GM21447 (cell line): Measurements from ENCODE around the gene FANCI.

Experiments used
- ATAC-seq: cut with Tn5 transposase; IDR thresholded peaks from one replicate; pipeline ENCODE4 v1.9.1; 2021; ENCODE audit not compliant: unreplicated experiment

Gene FANCI

DNA sequence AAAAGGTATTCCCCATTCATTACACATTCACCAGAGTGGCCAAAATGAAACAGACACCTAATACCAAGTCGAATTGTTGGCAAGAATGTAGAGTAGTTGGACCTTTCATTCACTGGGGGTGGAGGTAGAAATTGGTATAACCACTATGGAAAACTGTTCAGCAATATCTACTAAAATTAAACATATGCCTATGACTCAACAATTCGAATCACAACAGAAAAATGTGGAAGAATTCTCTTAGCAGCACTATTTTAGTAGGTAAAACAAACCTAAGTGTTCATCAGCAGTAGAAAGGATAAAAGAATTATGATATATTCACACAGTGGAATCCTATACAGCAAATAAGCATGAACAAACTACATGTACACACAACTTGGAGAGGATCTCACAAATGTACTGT, 60.2 kb downstream of the FANCI start:
- no peak for ATAC-seq

DNA sequence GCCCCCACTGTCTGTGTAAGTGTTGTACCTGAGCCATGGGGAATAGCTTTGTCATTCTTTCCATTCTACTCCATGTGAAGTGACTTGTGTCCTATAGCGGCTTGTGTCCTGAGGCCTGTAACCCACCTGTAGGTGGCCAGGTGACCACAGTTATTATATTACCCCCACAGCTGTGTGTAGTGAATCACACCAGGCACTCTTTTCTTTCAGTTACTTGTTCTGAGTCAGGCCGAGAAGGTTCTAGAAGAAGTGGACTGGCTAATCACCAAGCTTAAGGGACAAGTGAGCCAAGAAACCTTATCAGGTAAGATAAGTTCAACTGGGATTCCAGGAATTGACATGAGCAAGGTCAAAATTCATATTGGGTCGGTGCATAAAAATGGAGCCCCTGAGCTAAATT, 61.6 kb downstream of the FANCI start:
- no peak for ATAC-seq

DNA sequence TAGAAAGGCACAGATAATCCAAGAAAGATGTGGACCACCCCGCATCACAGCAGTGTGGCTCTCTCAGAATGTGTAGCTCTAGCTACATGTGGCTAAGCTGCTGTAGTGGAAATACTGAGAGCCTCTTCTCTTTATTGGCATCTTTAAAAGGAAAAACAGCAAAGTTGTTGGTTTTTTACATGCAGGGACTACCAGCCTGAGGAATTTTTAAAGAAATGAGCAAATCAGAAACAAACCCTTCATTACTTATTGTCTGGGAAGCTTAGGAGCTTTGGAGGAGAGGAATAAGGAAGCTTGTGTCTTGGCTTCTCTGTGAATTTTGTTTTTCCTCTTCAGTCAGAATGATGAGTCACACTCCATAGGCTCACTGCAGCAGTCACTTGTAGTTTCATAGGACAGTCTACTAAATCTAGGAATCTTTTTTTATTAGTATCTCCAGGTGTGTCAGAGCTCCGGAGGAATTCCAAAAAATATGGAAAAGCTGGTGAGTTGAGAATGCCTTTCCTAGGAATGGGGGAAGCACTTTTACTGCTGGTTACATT, 63.3 kb downstream of the FANCI start:
- no peak for ATAC-seq

DNA sequence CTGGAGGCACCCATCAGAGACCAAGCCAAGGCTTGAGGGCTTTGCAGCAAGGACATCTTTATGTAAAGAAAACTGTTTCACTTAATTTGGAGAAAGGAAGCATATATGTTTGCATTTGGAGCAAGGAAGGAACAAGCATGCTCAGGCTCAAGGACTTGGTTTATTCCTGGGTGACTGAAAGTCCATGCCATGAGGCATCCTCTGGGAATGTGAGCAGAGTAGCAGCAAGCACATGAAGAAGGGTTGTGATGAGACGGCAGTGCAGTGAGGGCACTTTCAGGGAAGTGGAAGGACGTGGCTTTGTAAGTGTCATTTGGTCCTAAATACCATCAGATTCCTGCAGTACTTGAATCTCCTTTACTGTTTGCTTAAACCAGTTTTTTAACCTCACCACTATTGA, 64.0 kb downstream of the FANCI start:
- no peak for ATAC-seq

DNA sequence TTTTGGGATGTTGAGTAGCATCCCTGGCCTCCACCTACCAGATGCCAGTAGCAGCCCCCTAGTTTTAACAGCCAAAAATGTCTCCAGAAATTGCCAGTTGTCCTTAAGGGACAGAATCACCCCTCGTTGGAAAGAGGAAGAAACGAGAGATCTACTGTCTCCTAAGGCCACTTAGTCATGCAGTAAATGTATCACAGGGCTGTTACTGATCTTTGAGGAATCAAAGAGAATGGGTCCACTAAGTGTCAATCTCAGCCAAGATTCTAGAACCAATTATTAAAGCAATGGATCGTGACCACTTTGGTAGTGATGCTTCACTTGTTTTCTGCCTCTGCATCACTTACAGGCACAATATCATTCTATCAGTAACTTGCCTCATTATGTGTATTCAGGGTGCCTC, 64.5 kb downstream of the FANCI start:
- no peak for ATAC-seq

DNA sequence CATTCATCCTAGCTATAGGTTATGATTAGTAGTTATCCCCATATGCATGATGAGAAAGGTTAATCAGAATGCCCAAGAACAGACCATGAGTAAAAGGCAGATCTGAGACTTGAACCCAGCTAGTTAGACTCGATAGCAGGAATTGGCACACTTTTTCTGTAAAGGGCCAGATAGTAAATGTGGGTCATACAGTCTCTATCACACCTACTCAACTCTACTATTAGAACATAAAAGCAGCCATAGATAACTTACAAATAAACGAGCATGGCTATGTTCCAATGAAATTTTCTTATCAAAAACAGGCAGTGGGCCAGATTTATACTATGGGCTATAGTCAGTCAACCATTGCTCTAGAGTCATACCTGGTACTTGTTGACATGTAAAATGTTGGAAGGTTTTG, 66.2 kb downstream of the FANCI start:
- ATAC-seq, result no peak

DNA sequence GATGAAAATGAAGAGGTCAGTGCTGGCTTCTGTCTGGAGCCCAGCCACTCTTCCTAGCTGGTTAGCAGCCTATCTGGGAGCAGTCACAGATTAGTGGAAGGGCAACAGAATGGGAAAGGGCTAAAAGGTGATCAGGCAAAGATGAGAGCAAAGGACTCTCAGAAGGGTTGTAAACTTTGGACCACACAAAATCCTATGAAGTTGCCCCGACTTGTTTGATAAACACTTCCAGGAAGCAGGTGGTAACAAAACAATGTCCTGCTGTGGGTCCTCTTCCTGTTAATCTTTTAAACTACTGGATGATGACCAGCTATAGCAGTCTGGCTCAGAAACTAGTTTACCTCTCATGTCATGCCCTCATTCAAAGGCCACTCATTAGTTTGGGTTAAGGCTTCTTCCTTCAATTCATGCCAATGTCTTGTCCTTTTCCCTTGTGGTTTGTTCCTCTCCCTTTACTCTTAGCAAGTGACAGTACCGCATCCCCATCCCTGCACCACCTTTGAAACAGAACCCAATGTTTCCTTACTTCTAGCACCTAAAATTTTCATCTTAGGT, 71.7 kb downstream of the FANCI start:
- ATAC-seq, result no peak

DNA sequence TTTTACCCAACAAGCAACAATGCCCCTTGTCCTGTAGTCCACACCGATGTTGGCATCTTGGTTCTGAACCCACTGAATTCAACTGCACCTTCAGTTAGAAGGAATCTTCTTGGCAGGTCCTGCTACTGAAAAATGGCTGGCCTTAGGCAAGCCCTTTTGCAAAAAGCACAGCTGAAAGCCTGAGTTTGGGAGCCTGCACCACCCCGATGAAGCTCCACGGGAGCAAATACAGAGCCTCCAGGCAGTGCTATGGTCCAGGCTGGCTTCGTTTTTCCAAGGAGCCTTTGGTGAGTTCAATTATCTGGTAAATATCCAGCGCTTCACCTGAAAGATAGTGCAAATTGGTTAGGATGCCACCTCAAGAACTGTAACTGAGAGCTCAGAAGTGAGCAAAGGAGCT, 72.7 kb downstream of the FANCI start:
- no peak for ATAC-seq

DNA sequence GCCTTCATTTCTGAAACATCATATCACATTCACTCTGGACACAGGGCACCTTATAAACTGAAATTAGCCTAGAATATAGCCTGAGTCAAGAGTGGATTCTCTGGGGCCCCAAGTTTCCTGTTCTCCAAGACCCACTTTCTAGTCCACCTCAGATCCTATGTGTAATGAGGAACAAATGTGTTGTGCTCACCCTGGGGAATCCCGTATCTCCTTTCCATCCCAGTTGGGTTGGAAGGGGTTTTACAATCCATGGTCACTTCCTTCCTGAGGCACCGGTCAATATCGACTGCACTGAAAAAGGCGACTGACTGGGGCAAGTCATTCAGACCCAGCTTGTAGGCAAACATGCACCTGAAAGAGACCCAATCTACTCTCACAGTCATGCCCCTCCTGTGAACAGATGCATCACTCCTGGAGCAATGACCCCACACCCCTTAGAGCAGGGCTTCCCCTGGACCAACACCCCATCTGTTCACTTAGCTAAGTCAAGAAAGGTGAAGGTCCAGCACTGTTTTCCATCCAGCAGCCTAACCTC, 73.5 kb downstream of the FANCI start:
- no peak for ATAC-seq

DNA sequence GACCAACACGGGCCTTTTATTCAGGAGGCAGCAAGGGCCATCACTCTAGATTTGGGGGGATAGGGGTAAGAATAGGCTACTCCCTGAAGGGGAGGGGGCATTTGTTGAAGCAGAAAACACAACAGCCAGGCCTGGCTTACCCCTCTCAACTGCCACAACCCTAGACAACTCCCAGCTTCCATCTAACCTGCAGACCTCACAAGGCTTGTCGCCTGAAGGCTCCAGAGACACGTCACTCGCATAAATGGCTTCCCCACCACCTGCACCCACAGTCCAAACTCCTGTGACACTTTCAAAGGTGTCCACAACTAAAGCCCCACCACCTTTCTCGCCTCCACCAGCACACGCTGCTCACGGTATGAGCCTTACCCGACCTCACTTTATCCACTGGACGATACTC, 75.9 kb downstream of the FANCI start:
- no peak for ATAC-seq

DNA sequence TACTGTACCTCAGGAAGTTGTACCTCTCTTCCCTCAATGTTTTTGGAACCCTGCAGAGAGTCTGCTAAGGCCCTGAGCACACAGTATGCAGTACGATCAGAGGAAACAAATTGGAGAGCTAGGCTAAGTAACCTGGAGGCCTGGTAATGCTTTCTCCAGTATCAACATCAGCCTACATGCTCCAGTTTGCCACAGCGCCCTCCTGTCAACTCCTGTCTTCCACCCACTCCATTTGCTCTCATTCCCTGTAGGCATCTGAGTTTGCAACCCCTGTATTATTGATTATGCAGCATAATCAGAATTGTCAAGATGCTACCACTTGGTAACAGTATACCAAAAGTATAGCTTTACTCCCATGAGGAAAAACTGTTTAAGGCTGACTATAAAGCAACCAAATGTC, 76.4 kb downstream of the FANCI start:
- ATAC-seq, result no peak

DNA sequence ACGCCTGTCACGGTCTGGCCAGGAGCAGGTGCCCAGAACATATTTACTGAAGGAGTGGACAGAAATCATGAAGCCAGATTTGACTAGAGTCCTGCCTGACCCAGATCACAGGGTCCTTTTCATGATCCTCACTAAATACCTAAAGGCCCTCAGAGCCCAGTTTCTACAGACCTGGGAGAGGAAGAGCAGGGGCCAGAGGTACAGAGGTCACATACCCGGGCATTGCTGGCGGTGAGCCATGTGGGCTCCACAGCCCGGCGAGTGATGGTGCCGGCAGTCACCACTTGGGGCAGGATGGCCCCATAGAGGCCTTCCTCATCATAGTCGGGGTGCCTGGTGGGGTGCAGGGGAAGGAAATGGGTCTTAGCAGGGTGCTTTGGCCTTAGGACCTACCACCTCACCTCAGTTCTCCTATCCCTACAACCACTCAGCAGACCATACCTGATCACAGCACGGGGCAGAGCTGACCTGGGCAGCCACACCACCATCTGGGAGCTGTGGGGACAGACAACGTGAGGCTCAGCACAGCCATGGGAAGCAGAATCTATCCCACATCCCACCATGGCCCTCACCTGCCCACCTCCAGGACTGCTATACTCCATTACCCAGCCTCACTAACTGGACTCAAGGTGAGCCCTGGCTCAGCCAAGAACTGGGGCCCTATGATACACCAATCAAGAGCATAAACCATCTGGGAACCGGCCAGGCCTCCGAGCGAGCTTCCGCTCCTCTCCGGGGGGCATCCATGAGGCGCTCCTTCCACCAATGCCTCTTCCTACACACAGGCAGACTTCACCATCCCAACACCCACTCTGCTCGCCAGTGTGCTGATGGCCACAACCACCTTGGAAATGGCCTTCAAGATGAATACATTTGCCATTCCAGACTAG, 78.0 kb downstream of the FANCI start:
- no peak for ATAC-seq

DNA sequence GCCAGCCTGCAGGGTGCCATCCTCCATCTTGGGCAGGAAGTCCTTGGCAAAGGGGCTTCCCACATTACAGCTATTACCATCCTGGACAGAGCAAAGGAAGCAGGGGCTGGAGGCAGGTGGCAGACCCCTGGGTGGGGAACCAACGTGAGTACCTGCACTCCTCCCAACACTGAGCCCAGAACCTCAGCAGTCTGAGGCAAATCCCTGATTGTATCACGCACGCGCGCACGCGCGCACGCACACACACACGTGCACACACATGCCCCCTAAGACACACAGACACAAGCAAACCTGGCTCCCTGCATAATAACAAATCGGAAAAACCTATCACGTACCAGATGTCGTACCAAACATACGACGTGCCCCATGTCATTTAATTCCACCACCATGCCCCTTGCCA, 79.0 kb downstream of the FANCI start:
- ATAC-seq, result no peak

DNA sequence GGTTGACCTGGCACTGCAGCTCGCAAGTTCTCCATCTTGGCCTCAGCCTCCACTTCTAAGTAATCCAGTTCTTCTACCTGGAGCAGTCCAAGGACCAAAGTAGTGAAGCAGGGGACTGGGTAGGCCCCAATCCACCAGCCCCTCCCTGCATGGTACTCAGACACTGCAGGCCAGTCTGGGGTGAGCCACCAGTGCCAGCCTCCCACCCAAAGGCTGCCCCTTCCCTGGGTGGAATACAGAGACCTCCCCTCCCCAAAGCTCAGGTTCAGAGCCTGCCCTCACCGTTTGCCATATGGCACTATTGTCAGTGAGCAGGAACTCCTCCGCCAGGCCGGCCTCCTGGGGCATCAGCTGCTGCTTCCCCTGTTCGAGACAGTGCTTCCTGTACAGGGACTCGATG, 80.0 kb downstream of the FANCI start:
- no peak for ATAC-seq

DNA sequence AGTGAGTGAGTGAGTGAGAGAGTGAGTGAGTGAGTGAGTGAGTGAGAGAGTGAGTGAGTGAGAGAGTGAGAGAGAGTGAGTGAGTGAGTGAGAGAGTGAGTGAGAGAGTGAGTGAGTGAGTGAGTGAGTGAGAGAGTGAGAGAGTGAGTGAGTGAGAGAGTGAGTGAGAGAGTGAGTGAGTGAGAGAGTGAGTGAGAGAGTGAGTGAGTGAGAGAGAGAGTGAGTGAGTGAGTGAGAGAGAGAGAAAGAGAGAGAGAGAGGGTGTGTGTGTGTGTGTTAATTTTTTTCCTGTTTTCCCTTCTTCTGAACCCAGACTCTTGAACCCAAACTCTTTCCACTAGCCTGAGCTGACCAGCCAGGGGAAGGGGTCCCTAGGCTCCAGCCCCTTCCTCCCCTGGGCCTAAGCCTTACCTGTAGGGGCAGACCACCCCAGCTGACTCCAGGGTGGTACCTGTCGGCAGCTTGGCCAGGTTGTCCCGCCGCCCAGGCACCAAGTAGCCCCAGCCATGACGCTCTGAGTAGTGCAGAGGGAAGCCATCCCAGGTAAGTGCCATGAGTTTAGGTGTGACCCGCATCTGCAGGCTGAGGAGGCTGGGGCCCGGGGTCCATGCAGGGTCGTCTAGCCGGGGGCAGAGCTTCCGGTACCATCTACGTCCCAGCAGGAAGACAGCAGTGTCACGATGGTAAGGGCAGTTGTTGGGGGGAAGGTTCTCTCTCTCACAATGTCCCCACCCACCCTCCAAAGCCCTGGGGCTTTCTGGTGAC, 81.4 kb downstream of the FANCI start:
- ATAC-seq, result no peak

DNA sequence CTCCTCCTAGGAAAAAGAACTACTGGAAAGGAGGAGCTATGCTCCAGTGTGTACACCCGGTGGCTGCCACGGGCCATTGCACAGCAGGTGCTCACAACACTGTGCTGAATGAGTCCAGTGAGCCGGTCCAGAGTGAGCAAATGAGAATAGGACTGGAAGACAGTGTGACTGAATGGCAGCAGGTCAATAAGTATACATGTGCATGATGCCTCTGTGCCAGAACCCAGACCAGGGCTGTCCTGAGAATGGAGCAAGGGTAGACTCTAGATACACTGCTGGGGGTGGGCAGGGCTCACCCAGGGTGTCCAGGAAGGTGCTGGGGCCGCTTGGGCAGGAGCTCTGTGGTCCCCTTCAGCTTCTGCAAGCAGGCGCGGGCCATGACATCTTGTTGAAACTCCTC, 82.5 kb downstream of the FANCI start:
- ATAC-seq, result no peak

DNA sequence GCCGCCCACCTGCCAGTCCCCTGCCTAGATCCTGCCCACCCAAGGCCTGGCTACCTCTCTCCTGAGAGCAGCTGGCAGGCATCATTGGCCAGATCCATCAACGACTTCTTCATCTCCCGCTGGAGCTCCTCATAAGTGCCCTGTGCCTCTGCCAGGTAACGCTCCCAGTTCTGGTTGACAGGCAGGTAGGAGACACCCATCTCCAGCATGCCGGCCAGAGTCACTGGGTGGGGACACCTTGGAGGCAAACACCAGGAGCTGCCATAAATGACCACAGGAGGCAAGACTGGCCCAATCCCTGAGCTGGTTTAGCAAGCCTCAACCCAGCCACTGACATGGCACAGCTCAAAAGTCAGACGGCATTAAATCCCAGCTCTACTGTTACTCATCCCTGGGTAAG, 83.3 kb downstream of the FANCI start:
- no peak for ATAC-seq

DNA sequence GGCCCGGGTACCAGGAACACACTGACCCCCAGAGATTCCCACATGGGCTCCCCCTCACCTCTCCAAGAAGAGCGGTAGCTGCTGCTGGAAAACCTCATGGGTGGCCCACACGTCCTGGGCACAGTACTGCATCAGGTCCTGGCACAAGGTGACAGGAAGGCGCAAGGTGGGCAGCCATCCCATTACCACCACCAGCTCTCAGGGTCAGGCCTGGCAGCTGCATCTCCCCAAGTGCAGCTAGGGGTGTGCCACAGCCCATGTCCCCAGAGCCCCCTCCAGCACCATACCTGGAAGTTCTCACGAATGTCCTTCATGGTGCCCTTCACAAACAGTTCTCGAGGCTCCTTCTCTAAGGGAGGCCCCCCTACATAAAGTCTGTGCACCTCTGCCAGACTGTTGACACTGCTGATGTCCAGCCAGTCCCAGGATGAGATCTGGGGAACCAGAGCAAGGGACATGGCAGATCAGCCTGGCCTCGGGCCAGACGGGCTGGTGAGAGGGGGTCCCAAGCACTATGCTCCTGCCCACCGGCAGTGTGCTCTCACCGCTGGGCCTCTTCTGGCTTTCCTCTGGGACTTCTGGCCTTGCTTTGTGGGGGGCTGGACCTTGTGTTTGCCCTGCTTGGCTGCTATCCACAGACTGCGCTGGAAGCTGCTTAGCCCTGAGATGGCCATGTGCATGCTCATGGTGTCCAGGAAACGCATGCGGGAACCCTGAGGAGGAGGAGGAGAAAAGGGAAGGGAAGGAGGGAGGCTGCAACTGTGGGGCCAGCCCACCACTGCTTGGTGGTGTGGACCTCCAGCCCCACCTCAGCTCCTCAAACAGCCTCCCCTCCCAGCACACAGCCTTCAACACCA, 84.8 kb downstream of the FANCI start:
- ATAC-seq, result no peak

DNA sequence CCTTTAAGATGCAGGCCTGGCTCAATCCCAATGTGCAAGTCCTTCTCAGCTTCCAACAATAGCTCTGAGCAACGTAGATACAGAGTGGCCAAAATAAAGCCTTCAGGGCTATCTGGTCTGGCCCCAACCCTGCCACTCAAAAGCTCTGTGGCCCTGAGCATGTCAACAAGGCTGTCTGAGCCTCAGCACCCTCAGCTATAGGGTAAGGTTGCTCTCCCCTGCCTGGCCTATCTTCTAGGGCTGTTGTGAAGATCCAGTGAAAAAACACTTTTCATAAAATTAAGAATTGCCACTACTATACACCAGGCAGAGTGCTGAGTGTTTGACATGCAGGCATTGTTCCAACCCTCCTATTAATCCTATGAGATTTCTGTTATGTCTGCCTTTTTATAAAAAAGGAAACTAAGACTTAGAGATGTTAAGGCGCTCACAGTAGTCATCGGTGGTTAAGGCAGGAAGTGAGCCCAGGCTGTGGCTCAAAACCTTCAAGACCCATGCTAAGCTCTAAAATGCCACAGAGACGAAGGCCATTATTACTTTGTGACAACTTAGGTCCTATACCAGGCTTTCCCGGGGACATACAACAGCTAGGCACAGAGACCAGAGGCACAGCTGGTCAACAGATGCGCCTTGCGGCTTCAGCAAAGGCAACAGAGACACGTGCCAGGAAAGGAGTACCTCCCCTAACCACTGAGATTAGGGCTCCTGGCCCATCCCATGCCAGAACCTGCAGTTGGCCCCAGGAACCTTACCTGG, 85.7 kb downstream of the FANCI start:
- ATAC-seq, result no peak

DNA sequence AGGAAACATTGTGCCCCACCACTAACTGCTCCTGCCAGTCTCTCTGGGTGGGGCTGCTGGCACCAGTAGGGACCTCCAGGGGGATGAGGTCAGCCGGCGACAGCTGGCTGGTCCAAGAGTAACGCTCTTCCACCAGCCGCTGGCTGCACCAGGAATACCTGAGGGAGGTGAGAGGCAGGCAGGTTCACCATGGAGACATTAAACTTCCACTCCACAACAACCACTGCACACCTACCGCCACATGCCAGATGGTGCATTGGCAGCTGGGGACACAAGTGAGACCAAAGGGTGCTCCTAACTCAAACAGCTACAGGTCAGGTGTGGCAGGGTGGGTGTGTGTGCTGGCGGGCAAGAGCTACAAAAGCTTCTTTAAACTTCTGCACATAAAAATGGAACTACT, 86.3 kb downstream of the FANCI start:
- no peak for ATAC-seq
